Hepatocyte (in vitro differentiated cells): ENCODE measurements around the gene CD82. TPM values are rescaled to one million over a fixed set of nuclear protein-coding genes. Genes with fewer than 3 reads are reported as not detected.

Experiments
- DNase-seq: peaks from one replicate; pipeline ENCODE4 v3.0.0-alpha.2; 2016; ENCODE audit warnings: low spot score
- H2AFZ ChIP-seq: fragments of 200-600 bp; sonication (generic); 2 replicates; pipeline ENCODE4 v1.6.0; 2016; ENCODE audit warnings: antibody characterized with exemption, mild to moderate bottlenecking
- H3K27ac ChIP-seq: fragments of 200-600 bp; sonication (generic); 2 replicates; pipeline ENCODE4 v1.5.1; 2016; ENCODE audit warnings: mild to moderate bottlenecking
- H3K27me3 ChIP-seq: fragments of 200-600 bp; sonication (generic); 2 replicates; pipeline ENCODE4 v1.6.1; 2016
- H3K36me3 ChIP-seq: fragments of 200-600 bp; sonication (generic); replicated peaks from 2 replicates; pipeline ENCODE4 v1.5.1; 2016; ENCODE audit warnings: low read depth; ENCODE audit not compliant: insufficient read depth
- H3K4me1 ChIP-seq: fragments of 200-600 bp; sonication (generic); 2 replicates; pipeline ENCODE4 v1.5.1; 2016; ENCODE audit warnings: mild to moderate bottlenecking, moderate library complexity; ENCODE audit not compliant: insufficient read depth
- H3K4me2 ChIP-seq: fragments of 200-600 bp; sonication (generic); 2 replicates; pipeline ENCODE4 v1.6.0; 2016
- H3K4me3 ChIP-seq: fragments of 200-600 bp; sonication (generic); 2 replicates; pipeline ENCODE4 v1.5.1; 2016; ENCODE audit warnings: mild to moderate bottlenecking
- H3K79me2 ChIP-seq: fragments of 200-600 bp; sonication (generic); 2 replicates; pipeline ENCODE4 v1.6.0; 2017; ENCODE audit warnings: mild to moderate bottlenecking
- H3K9me2 ChIP-seq: fragments of 200-600 bp; sonication (generic); replicated peaks from 2 replicates; pipeline ENCODE4 v1.6.0; 2017; ENCODE audit warnings: mild to moderate bottlenecking; ENCODE audit not compliant: insufficient read depth
- H3K9me3 ChIP-seq: fragments of 200-600 bp; sonication (generic); 2 replicates; pipeline ENCODE4 v1.5.1; 2016; ENCODE audit warnings: low read depth, mild to moderate bottlenecking
- H4K20me1 ChIP-seq: fragments of 200-600 bp; sonication (generic); 2 replicates; pipeline ENCODE4 v1.6.0; 2016; ENCODE audit warnings: mild to moderate bottlenecking; ENCODE audit not compliant: insufficient read depth, poor library complexity, severe bottlenecking
- CTCF ChIP-seq: fragments of 200-600 bp; sonication (generic); IDR thresholded peaks from 2 replicates; pipeline ENCODE4 v1.5.1; 2016; ENCODE audit warnings: antibody characterized with exemption, mild to moderate bottlenecking; ENCODE audit not compliant: poor library complexity
- EZH2 ChIP-seq: fragments of 200-600 bp; sonication (generic); IDR thresholded peaks from 2 replicates; pipeline ENCODE4 v1.6.1; 2016; ENCODE audit warnings: antibody characterized with exemption, mild to moderate bottlenecking, borderline replicate concordance
- EZH2phosphoT487 ChIP-seq: fragments of 200-600 bp; sonication (generic); IDR thresholded peaks from one replicate; pipeline ENCODE4 v1.6.1; 2018; ENCODE audit warnings: antibody characterized with exemption, mild to moderate bottlenecking, low read depth, moderate library complexity; ENCODE audit not compliant: unreplicated experiment, severe bottlenecking
- WGBS: methylation state at CpG from one replicate; pipeline ENCODE4 v1.1.6; 2016; ENCODE audit warnings: low lambda C conversion rate; ENCODE audit errors: missing lambda C conversion rate; 5-methylcytosine and 5-hydroxymethylcytosine counted together
- polyA plus RNA-seq: library from polyadenylated mRNA; unstranded; fragments of >200 nt; fragmentation: Nextera tagmentation; extraction: Ambion mirVana; gene quantifications from 2 replicates; pipeline ENCODE4 v1.2.1, GENCODE V29; 2016
- total RNA-seq: library from RNA; depleted of rRNA; stranded (reverse); fragments of >200 nt; gene quantifications from 2 replicates; pipeline ENCODE4 v1.2.3, GENCODE V29; 2014

CD82 gene
- total and polyA plus RNA-seq, 2 experiments from 2014 or later: 38.7 to 157 TPM

- H3K27me3 ChIP-seq: no peaks in the 10 kb centered on the region
- TF ChIP-seq EZH2phosphoT487 (no peak), EZH2 (no peak), CTCF (no peak)
- DNase-seq: peak; percentile 3
- no peaks in the 10 kb centered on the region for H3K36me3 ChIP-seq
- H3K4me3 ChIP-seq: no peak overlapping the region
- no peak overlapping the region for H3K4me2 ChIP-seq
- no peak overlapping the region for H3K27ac ChIP-seq
- H4K20me1 ChIP-seq: no peaks in the 10 kb centered on the region
- peaks cover 8% of the 10 kb centered on the region for H3K4me1 ChIP-seq
- no peaks in the 10 kb centered on the region for H3K79me2 ChIP-seq
- WGBS: 90% methylated on average over 11 of the region's 11 CpGs
- H3K9me2 ChIP-seq: no peaks in the 10 kb centered on the region
- no peak overlapping the region for H2AFZ ChIP-seq
- no peaks in the 10 kb centered on the region for H3K9me3 ChIP-seq
Measured at GRCh38 chr11:44622721-44623258, 57.3 kb downstream of the CD82 start.

- no peaks in the 10 kb centered on the region for H3K36me3 ChIP-seq
- no peak for DNase-seq
- H4K20me1 ChIP-seq: no peaks in the 10 kb centered on the region
- H3K27ac ChIP-seq: no peak overlapping the region
- H3K4me3 ChIP-seq: no peak overlapping the region
- no peak overlapping the region for H2AFZ ChIP-seq
- peaks cover 13% of the 10 kb centered on the region for H3K4me1 ChIP-seq
- WGBS: 90% methylated on average over 10 of the region's 10 CpGs
- H3K27me3 ChIP-seq: no peaks in the 10 kb centered on the region
- no peak for TF ChIP-seq EZH2phosphoT487
- TF ChIP-seq CTCF: no peak
- no peak for TF ChIP-seq EZH2
- no peaks in the 10 kb centered on the region for H3K9me3 ChIP-seq
- no peaks in the 10 kb centered on the region for H3K79me2 ChIP-seq
- no peak overlapping the region for H3K4me2 ChIP-seq
- no peaks in the 10 kb centered on the region for H3K9me2 ChIP-seq
Measured at GRCh38 chr11:44623341-44623730, 57.9 kb downstream of the CD82 start.

GRCh38 chr11:44623731-44624491 is 58.4 kb downstream of the CD82 start:
- no peaks in the 10 kb centered on the region for H3K36me3 ChIP-seq
- no peak overlapping the region for H3K4me3 ChIP-seq
- WGBS: 81% methylated on average over 8 of the region's 8 CpGs
- no peaks in the 10 kb centered on the region for H3K9me2 ChIP-seq
- no peaks in the 10 kb centered on the region for H4K20me1 ChIP-seq
- H2AFZ ChIP-seq: no peak overlapping the region
- no peaks in the 10 kb centered on the region for H3K9me3 ChIP-seq
- no peak overlapping the region for H3K4me2 ChIP-seq
- TF ChIP-seq CTCF: no peak
- no peaks in the 10 kb centered on the region for H3K79me2 ChIP-seq
- no peaks in the 10 kb centered on the region for H3K27me3 ChIP-seq
- peak; percentile 5 for DNase-seq
- no peak overlapping the region for H3K27ac ChIP-seq
- H3K4me1 ChIP-seq: peaks cover 14% of the 10 kb centered on the region
